GM12878 (cell line): Measurements from ENCODE around the gene TCF7L2.

Experiments used
- CTCF ChIP-seq, 3 experiments: IDR thresholded peaks in 2 of 3; conservative IDR thresholded peaks in 1 of 3; 2 replicates each; pipeline ENCODE4 v1.5.1; 2011; ENCODE audit warnings: low read depth in 3 of 3, low read length in 3 of 3, mild to moderate bottlenecking in 3 of 3, control low read depth in 2 of 3, moderate library complexity in 2 of 3, inconsistent platforms in 1 of 3, mixed read lengths in 1 of 3; ENCODE audit not compliant: control insufficient read depth in 2 of 3, insufficient read depth in 1 of 3; ENCODE audit errors: extremely low read depth in 1 of 3
- PBX3 ChIP-seq: IDR thresholded peaks from 2 replicates; pipeline ENCODE4 v1.6.1; 2011; ENCODE audit warnings: mild to moderate bottlenecking, low read depth, low read length, moderate library complexity; ENCODE audit not compliant: insufficient replicate concordance
- POLR2A ChIP-seq: IDR thresholded peaks from 2 replicates; pipeline ENCODE4 v1.6.1; 2011; ENCODE audit warnings: low read depth, mild to moderate bottlenecking, low read length
- SIX5 ChIP-seq: IDR thresholded peaks from 2 replicates; pipeline ENCODE4 v1.6.1; 2011; ENCODE audit warnings: mild to moderate bottlenecking, low read depth, low read length, moderate library complexity; ENCODE audit not compliant: severe bottlenecking

- TF ChIP-seq CTCF (IDR thresholded peaks at IDR 0.05 in 2 of 3, conservative IDR thresholded peaks at IDR 0.05 in 1 of 3; ENCODE audit: control insufficient read depth in 2 of 3, extremely low read depth in 1 of 3, insufficient read depth in 1 of 3, low read depth in 3 of 3, low read length in 3 of 3) (no peak), POLR2A (no peak), PBX3 (no peak), SIX5 (no peak)
These were observed 203.6 kb downstream of the TCF7L2 start for GRCh38 chr10:113153493-113154102.
